HepG2 (cell line): ENCODE measurements around the gene MMP3. TPM values are rescaled to one million over a fixed set of nuclear protein-coding genes. Genes with fewer than 3 reads are reported as not detected.

Experiments
- ATAC-seq: fragments of 200-7000 bp; cut with Tn5 transposase; 3 replicates; pipeline ENCODE4 v1.9.1; 2020; ENCODE audit warnings: mild to moderate bottlenecking, moderate library complexity
- BruUV-seq: library from RNA; stranded (reverse); fragments of 400-500 nt; replicated peaks from 2 replicates; lab custom pipeline; 2021; lab: Mats Ljungman, UMichigan
- CTCF ChIA-PET: fragments of 300-600 bp; formaldehyde crosslinking; extraction: SDS; loops from one replicate; lab custom pipeline; 2021; ENCODE audit warnings: low total read pairs, inconsistent platforms, low intra/inter-chr PET ratio; lab: Yijun Ruan, JAX
- POLR2A ChIA-PET: fragments of 350-600 bp; sonication (Branson Sonifier 250); formaldehyde crosslinking; loops from one replicate; lab custom pipeline; 2020; ENCODE audit warnings: antibody characterized with exemption, inconsistent platforms; lab: Yijun Ruan, JAX
- DNase-seq: peaks from one replicate; pipeline ENCODE4 v3.0.0-alpha.2; 2015; ENCODE audit warnings: low spot score
- FAIRE-seq: peaks from 3 replicates; lab custom pipeline; 2011; peaks lifted over from hg19 to GRCh38; lab: Jason Lieb, UNC
- H2AFZ ChIP-seq: one replicate; pipeline ENCODE4 v1.6.1; 2011; ENCODE audit warnings: low read length, inconsistent platforms
- H3K27ac ChIP-seq: fragments of 300-600 bp; 3 replicates; pipeline ENCODE4 v1.8.0; 2011; ENCODE audit warnings: mixed run types, mild to moderate bottlenecking, mixed read lengths, low read length, inconsistent platforms; ENCODE audit not compliant: insufficient read depth; ENCODE audit errors: extremely low read length
- H3K27me3 ChIP-seq, 2 experiments: fragments of 200-600 bp in 1 of 2; 2 replicates in 1 of 2; 3 replicates in 1 of 2; pipeline versions ENCODE4 v1.6.0 to v1.8.0; 2011; ENCODE audit warnings: low read length in 2 of 2, mild to moderate bottlenecking in 2 of 2, moderate library complexity in 2 of 2, inconsistent platforms in 1 of 2; ENCODE audit not compliant: insufficient read depth in 2 of 2, control insufficient read depth in 1 of 2
- H3K36me3 ChIP-seq, 2 experiments: fragments of 200-600 bp in 1 of 2; replicated peaks in 1 of 2; 2 replicates in 1 of 2; 3 replicates in 1 of 2; pipeline versions ENCODE4 v1.5.1 to v1.8.0; 2011; ENCODE audit warnings: low read length in 2 of 2, inconsistent platforms in 1 of 2; ENCODE audit not compliant: insufficient read depth in 2 of 2, control insufficient read depth in 1 of 2
- H3K4me1 ChIP-seq: 2 replicates; pipeline ENCODE4 v1.5.1; 2012; ENCODE audit warnings: low read length, inconsistent platforms; ENCODE audit not compliant: insufficient read depth
- H3K4me2 ChIP-seq: 2 replicates; pipeline ENCODE4 v1.6.0; 2011; ENCODE audit warnings: low read depth, low read length, inconsistent platforms
- H3K4me3 ChIP-seq, 3 experiments: fragments of 200-600 bp in 1 of 3; sonication (generic), shearing (Covaris generic) in 1 of 3; replicated peaks in 1 of 3; 2 replicates each; pipeline ENCODE4 v1.5.1; 2011 to 2016; ENCODE audit warnings: low read length in 3 of 3, inconsistent platforms in 2 of 3, low read depth in 2 of 3, mild to moderate bottlenecking in 2 of 3, control low read depth in 1 of 3, mixed read lengths in 1 of 3; ENCODE audit not compliant: insufficient read depth in 1 of 3
- H3K79me2 ChIP-seq: one replicate; pipeline ENCODE4 v1.6.1; 2011; ENCODE audit warnings: low read length, inconsistent platforms; ENCODE audit not compliant: insufficient read depth
- H3K9ac ChIP-seq: 2 replicates; pipeline ENCODE4 v1.6.0; 2011; ENCODE audit warnings: mild to moderate bottlenecking, low read depth, low read length, inconsistent platforms; ENCODE audit not compliant: insufficient read depth
- H3K9me3 ChIP-seq: 2 replicates; pipeline ENCODE4 v1.5.1; 2012; ENCODE audit warnings: mild to moderate bottlenecking, low read length
- H4K20me1 ChIP-seq: 2 replicates; pipeline ENCODE4 v1.6.0; 2011; ENCODE audit warnings: inconsistent platforms, mild to moderate bottlenecking, low read length, moderate library complexity; ENCODE audit not compliant: insufficient read depth
- CAMTA2 ChIP-seq: sonication (generic); formaldehyde crosslinking; IDR thresholded peaks from 2 replicates; pipeline ENCODE4 v1.4.0; 2020; ENCODE audit warnings: mild to moderate bottlenecking, missing genetic modification reagents, borderline replicate concordance
- RBM39 ChIP-seq: fragments of 200-400 bp; formaldehyde crosslinking; IDR thresholded peaks from one replicate; pipeline ENCODE4 v1.6.1; 2018; ENCODE audit warnings: antibody characterized with exemption, mild to moderate bottlenecking, low read depth, low read length; ENCODE audit not compliant: poor library complexity, severe bottlenecking
- ZNF234 ChIP-seq: sonication (generic); formaldehyde crosslinking; conservative IDR thresholded peaks from 2 replicates; pipeline ENCODE4 v1.5.1; 2020; ENCODE audit warnings: mild to moderate bottlenecking, missing genetic modification reagents
- ZNF776 ChIP-seq: sonication (generic); formaldehyde crosslinking; IDR thresholded peaks from 2 replicates; pipeline ENCODE4 v1.4.0; 2020; ENCODE audit warnings: mild to moderate bottlenecking, missing genetic modification reagents
- WGBS: methylation state at CpG from one replicate; pipeline ENCODE4 v1.1.6; 2017; ENCODE audit warnings: low lambda C conversion rate; 5-methylcytosine and 5-hydroxymethylcytosine counted together
- in situ Hi-C: cut with HindIII; loops from 2 replicates; pipeline ENCODE4 v1.10.0; 2017; ENCODE audit warnings: low pct_unique_long_range_greater_than_20kb; ENCODE audit not compliant: extremely low pct_ligation_motif_present
- intact Hi-C: fragments of 100-400 bp; cut with micrococcal nuclease; formaldehyde crosslinking; loops from one replicate; pipeline ENCODE4 v1.10.0; 2022; ENCODE audit not compliant: unreplicated experiment
- polyA plus RNA-seq, 8 experiments: library from polyadenylated mRNA; depleted of rRNA in 3 of 8; stranded (reverse) in 7 of 8; unstranded in 1 of 8; fragments of >200 nt; fragmentation: Illumina TruSeq in 4 of 8; extraction: Trizol in 4 of 8; gene quantifications; 2 replicates each; pipeline versions ENCODE4 v1.2.1 to v1.2.3, GENCODE V29; 2011 to 2016; ENCODE audit warnings: low read depth in 4 of 8, missing spikeins in 1 of 8, mixed read lengths in 1 of 8; ENCODE audit not compliant: insufficient read depth in 1 of 8
- total RNA-seq, 5 experiments: library from RNA; depleted of rRNA; stranded (reverse); fragments of >200 nt; fragmentation: Illumina TruSeq; extraction: Trizol; gene quantifications; 2 replicates each; pipeline ENCODE4 v1.2.3, GENCODE V29; 2016; ENCODE audit warnings: low read depth in 1 of 5
- TF ChIP-seq, protein P1 (sequence below): IDR thresholded peaks from 2 replicates; pipeline ENCODE4 v1.6.1; 2016

MMP3 gene
- total and polyA plus RNA-seq, 2 of the 13 experiments (the other 11 are each of a cell fraction or from before 2014, with no cell fraction given), result 1.2 to 1.5 TPM

DNA sequence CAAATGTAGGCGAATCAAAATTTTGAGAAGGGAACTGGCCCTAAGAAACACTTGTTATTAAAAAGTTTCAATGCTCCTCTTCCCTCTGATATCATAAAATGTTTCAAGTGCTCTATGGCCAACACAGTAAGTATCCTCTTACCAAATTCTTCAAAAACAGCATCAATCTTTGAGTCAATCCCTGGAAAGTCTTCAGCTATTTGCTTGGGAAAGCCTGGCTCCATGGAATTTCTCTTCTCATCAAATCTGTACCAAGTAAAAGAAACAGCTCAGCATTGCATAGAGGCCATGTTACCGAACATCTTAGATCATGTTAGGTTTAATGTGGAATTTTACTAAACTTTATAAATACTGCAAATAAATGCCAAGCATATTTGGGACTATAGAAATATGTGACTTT, 6.3 kb downstream of the MMP3 start (continued):
- TF ChIP-seq ZNF776 (CRISPR knock-in tag), result no peak

DNA sequence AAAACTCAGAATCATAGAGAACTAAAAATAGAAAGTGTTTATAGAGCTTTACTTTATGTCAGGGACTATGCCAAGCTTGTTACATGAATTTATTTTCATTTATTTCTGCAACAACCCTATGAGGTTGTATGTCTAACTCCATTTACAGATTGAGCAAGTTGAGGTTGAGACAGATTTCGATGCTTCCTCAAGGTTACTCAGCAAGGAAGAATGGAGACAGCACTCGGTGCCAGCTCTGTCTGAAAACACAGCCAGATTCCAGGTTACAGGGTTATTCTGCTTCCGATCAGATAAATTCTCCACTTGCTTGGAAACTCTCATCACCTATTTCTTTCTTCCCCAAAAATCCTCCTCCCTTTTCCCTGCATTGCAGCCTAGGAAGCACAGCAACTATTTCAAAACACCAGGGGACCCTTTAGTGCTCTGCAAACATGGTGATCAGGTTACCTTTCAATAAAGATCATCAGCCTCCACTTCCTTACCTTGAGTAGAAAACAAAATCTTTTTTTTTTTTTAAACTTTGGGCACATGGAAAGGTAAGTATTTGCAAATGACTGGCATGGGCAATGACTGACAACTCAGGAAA, 7.0 kb downstream of the MMP3 start:
- in situ Hi-C loops (no loop called here), intact Hi-C loops (no loop called here)
- TF ChIP-seq CAMTA2 (CRISPR knock-in tag) (no peak), RBM39 (no peak), ZNF234 (no peak)
- TF ChIP-seq, protein P1, sequence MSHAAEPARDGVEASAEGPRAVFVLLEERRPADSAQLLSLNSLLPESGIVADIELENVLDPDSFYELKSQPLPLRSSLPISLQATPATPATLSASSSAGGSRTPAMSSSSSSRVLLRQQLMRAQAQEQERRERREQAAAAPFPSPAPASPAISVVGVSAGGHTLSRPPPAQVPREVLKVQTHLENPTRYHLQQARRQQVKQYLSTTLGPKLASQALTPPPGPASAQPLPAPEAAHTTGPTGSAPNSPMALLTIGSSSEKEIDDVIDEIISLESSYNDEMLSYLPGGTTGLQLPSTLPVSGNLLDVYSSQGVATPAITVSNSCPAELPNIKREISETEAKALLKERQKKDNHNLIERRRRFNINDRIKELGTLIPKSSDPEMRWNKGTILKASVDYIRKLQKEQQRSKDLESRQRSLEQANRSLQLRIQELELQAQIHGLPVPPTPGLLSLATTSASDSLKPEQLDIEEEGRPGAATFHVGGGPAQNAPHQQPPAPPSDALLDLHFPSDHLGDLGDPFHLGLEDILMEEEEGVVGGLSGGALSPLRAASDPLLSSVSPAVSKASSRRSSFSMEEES (CRISPR knock-in tag), result no peak
- BruUV-seq, result no TSS peak
- Histone ChIP-seq H3K4me1 (peaks cover 13% of the 10 kb centered on the region), H3K9ac (no peak overlapping the region), H2AFZ (no peak overlapping the region), H3K27me3 (no peaks in the 10 kb centered on the region), H3K4me2 (no peak overlapping the region), H4K20me1 (no peaks in the 10 kb centered on the region), H3K9me3 (no peaks in the 10 kb centered on the region), H3K4me3 (no peak overlapping the region), H3K27ac (no peak overlapping the region), H3K79me2 (no peaks in the 10 kb centered on the region), H3K36me3 (no peaks in the 10 kb centered on the region)
- no peak for ATAC-seq
- DNase-seq, result no peak
- ChIA-PET CTCF (no interaction called here), POLR2A (no interaction called here)
- WGBS, result 52% methylated on average over 3 of the region's 3 CpGs
- FAIRE-seq, result no peak
